ENCODE data around the gene CCDC90B.

CCDC90B gene

GRCh38 chr11:83235825-83236224 lies 50.3 kb downstream of the CCDC90B start:
- DNase-seq (ENCODE audit: low spot score), result no peak

GRCh38 chr11:83223457-83223856 lies 62.7 kb downstream of the CCDC90B start:
- DNase-seq (ENCODE audit: low spot score), result no peak

GRCh38 chr11:83222499-83222898 lies 63.7 kb downstream of the CCDC90B start:
- no peak for DNase-seq (ENCODE audit: low spot score)

- DNase-seq (ENCODE audit: low spot score), result no peak
These were observed 64.5 kb downstream of the CCDC90B start for GRCh38 chr11:83221694-83222093.

GRCh38 chr11:83220260-83220659 lies 65.9 kb downstream of the CCDC90B start:
- no peak for DNase-seq (ENCODE audit: low spot score)

GRCh38 chr11:83219095-83219494 lies 67.1 kb downstream of the CCDC90B start:
- no peak for DNase-seq (ENCODE audit: low spot score)
